Stimulated activated CD4-positive, alpha-beta T cell treated with anti-CD3 and anti-CD28 coated beads, Interleukin-4, amount 100 ng/mL, for 24 hours (primary cell): Measurements from ENCODE around the gene PPP2R2B.
"Not testable (repeated sequence)": the region's sequence is repeated elsewhere in the genome, so short reads cannot be mapped to it uniquely, and the experiment has no call there.

Experiments used
- DNase-seq: peaks from one replicate; pipeline ENCODE4 v3.0.0-alpha.2; 2020

Gene PPP2R2B

GRCh38 chr5:146642410-146642809, 236.1 kb downstream of the PPP2R2B start:
- DNase-seq: no peak

- DNase-seq: no peak
Observed at GRCh38 chr5:146641941-146642340, 236.6 kb downstream of the PPP2R2B start.

- no peak for DNase-seq
Observed at GRCh38 chr5:146640285-146640896, 238.2 kb downstream of the PPP2R2B start.

DNA sequence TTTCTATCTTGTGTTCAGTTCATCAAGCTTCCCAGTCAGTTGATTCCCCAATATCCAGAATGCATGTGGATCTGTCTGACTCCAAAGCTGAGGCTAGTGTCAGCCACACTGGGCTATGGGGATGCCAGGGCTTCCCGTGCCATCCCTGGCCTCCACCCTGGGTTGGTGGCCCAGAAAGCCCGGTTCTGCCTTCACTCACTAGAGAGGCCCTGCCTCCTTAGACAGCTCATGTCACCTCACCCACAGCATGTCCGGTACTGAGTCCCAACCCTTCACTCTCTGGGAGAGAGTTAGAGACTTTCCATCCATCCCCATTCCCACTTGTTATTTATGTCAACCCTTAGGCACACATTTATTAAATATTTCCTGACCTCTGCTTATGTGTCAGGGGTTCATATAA, 243.1 kb downstream of the PPP2R2B start:
- no peak for DNase-seq

DNA sequence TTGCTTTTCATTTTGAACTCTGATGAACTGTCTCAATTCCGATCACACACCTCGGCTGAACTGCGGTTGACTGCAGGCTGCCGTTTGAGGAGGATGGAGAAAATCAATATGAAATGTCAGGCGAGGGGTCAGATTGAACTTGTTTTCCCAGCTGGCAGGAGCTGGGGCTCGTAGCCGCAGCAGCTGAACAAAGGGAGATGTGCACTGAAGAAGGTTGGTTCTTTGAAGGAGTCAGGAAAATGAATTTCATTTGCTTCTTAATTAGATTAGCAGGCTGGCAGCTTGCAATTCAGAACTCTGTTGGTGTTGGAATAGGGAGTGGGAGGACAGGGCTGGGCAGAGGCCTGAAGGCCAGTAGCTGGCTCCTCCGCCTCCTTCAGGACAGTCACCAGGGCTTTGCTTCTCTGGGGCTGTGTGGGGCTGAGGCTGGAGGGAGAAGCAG, 245.2 kb downstream of the PPP2R2B start:
- no peak for DNase-seq

GRCh38 chr5:146632620-146633322, 245.8 kb downstream of the PPP2R2B start:
- DNase-seq: no peak

DNA sequence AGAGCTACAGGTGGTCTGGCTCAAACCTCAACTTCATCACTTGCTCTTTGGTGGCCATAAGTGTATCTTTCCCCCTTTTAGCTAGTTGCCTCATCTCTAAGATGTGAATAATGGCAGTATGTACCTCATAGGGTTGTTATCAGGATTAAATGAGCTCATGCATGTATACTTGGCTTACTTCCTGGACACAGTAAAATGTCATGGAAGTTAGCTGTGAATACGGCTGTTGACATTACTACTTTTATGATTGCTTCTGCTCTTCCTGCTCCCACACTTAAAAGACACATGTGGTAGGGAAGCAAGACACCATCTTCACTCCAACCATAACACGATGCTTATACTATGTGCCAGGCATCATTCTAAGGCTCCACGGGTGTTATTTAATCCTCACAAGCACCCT, 248.1 kb downstream of the PPP2R2B start:
- no peak for DNase-seq

DNA sequence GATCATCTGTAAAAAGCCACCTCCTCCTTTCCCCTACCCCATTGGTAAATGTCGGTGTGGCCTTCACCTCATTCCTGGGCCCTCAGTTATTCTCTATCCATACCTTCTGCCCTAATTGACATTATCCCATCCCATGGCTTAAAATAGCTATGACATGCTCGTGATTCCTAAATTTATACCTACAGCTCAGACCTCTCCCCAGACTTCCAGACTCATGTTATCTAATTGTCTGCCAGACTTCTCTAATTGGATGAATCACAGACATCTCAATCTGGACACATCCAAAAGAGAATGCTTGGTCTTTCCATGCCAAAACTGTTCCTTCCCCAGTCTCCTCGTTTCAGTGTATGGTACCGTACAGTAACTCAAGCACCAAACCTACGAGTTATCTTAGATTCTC, 249.6 kb downstream of the PPP2R2B start:
- DNase-seq: no peak

- no peak for DNase-seq
Observed at GRCh38 chr5:146626936-146627335, 251.6 kb downstream of the PPP2R2B start.

DNA sequence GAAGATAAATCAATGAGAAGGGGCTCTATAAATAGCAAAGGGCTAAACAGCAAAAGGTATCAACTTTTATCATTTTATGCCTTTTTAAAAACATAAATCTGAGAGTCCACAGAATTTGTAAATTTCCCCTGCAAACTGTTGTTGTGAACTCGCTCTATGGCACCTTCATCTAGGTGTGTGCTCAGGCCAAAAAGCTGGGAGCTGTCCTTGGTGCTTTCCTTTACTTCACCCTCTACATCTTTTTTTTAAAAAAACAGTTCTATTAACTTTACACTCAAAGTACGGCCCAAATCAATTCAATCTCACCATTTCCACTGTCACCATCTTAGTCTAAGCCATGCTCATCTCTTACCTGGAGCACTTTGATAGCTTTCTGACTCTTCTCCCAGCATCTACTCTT, 254.4 kb downstream of the PPP2R2B start:
- DNase-seq: no peak

- no peak for DNase-seq
Observed at GRCh38 chr5:146623666-146624065, 254.9 kb downstream of the PPP2R2B start.

DNA sequence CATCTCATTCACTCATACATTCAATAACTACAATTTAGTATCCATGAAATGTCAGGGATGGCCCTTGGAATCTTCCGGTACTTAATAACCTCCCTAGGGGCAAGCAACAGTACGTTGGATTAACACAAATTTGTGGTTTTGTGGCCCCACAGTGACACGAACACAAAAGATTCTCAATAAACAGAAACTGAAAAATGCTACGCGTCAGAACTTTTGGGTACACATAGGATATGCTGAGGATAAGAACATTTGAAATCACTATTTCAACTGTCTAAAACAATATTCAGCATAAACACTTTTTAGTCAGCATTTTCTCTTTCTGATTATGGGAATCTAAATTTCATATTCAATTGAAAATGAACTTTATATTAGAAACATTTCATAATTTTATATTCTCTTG, 255.5 kb downstream of the PPP2R2B start:
- no peak for DNase-seq

GRCh38 chr5:146622391-146622790, 256.2 kb downstream of the PPP2R2B start:
- DNase-seq: no peak

DNA sequence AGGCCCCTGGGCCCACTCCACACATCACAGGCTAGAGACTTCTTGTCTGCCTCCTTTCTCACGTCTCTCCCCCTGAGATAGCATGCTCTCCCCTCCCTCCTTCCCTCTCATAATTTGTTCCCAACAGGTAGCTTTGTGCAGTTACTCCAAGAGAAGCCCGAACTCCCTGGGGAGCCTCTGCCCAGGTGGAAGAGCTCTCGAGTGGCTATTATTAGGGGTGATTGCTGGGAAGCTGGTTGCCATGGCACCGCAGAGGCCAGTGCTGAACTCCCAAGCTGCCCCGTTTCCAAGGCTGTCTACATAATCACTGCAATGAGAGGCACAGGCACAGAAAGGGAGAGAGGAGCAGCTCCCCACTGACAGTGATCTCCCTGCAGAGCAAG, 257.9 kb downstream of the PPP2R2B start:
- no peak for DNase-seq

DNA sequence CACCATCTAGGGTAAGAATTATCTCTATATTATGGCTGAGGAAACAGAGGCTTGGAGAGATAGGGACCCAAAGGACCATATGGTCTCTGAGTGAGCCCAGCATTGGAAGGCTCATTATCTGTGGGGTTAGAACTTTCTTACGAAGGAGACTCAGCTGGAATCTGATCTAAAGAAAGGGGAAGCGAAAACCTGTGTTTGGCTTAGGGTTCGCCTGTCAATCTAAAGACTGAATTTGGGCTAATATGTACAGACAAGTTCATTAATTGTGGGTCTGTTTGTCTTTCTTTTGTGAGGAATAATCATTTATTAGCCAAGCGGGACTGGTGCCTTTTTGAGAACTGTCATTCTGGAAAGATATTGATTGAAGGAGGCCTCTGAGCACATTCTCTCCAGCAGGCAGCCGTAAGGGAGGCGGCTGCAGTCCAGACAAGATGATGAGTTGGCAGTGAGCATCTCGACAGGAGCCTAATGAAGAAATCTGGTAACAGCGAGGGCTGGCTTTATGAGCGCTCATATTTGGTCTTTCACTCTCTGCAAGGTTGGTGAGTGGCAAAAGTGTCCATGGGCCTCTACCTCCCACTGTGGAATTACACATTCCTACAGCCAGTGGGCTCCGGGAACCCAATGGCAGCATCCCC, 258.4 kb downstream of the PPP2R2B start:
- no peak for DNase-seq

GRCh38 chr5:146618434-146618833, 260.1 kb downstream of the PPP2R2B start:
- no peak for DNase-seq

DNA sequence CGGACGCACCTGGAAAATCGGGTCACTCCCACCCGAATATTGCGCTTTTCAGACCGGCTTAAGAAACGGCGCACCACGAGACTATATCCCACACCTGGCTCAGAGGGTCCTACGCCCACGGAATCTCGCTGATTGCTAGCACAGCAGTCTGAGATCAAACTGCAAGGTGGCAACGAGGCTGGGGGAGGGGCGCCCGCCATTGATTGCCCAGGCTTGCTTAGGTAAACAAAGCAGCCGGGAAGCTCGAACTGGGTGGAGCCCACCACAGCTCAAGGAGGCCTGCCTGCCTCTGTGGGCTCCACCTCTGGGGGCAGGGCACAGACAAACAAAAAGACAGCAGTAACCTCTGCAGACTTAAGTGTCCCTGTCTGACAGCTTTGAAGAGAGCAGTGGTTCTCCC, 268.8 kb downstream of the PPP2R2B start:
- not testable (repeated sequence) for DNase-seq

DNA sequence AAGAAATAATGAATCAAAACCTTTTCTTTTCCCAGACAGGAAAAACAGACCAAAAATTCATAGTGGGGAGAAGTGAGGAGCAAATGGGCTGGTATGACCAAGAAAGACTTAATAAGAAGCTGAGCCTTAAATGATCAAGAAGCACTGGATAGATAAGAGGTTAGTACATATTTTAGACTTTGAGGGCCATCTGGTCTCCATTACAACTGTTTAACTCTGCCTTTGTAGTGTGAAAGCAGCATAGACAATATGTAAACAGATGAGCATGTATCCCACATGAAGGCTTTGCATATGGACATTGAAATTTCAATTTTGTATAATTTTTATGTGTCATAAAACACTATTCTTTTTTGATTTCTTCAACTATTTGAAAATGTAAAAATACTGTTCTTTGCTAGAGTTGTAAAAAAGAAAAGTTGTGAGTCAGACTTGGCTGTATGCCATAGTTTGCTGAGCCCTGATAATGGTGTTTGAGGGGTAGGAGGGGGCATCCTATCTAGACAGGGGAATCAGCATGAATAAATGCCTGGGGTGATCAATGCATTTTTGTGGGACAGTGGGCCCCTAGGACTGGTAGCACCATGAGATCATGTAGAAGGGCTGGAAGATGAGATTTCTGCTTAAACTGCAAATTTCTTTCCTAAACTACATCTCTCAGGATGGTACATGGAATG, 270.8 kb downstream of the PPP2R2B start:
- no peak for DNase-seq

GRCh38 chr5:146606893-146607292, 271.7 kb downstream of the PPP2R2B start:
- no peak for DNase-seq

DNA sequence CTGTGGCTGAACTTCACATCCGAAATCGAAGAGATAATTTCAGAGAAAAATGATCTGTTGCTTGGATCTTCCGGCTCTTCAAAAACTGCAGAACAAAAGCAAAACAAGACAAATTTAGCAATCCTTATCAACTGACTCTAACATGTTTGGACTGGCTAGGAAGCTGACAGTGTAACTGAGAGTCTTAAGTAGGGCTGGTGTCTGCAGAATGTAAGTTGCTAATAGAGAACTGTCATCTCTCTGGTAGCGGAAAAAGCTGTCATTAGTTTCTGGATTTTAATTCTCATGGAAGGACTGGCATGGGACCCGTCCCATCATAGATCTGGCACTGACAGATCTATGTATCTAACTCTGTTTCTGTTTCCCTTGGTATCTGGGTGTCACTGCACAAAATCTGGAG, 278.2 kb downstream of the PPP2R2B start:
- DNase-seq: no peak

GRCh38 chr5:146599261-146599660, 279.3 kb downstream of the PPP2R2B start:
- no peak for DNase-seq

GRCh38 chr5:146595088-146595487, 283.5 kb downstream of the PPP2R2B start:
- no peak for DNase-seq

DNA sequence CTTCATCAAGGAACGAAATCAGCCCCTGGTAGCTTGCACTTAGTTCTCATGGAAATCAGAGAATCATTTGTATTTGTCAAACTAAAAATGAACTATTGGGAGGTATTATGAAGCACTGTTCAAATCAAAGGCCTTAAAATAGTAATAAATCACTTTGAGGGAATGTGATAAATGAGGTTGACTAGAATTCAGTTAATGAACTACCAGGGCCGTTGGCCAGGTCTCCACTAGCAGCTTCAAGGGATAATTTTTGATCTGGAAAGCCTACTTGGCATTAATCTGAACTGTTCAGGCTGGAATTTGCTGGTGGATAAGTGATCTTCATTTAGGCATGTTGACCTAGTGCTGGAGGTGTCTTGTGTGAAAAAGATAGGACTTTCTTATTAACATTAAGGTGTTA, 286.2 kb downstream of the PPP2R2B start:
- DNase-seq: no peak

DNA sequence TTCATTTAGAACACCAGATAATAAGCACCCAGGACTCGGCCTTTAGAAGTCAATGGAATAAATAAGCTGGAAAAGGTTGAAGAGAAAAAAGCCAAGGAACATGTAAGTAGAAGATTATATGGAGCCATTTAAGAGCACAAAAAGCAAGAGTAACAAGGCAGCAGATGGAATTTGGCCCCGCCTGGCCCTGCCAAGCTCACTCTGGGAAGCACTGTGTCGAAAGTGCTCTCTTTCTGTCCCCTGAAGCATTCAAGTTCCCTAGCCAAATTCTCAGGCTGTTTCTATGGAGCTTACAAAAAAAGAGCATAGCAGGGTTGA, 289.6 kb downstream of the PPP2R2B start:
- DNase-seq: no peak
